ENCODE data around the gene GAL3ST2.
"Not testable (repeated sequence)": the region's sequence is repeated elsewhere in the genome, so short reads cannot be mapped to it uniquely, and the experiment has no call there.

GAL3ST2 gene

GRCh38 chr2:241769819-241770184 lies 6.8 kb upstream of the GAL3ST2 start:
- no peak for DNase-seq

GRCh38 chr2:241770185-241770935 lies 6.3 kb upstream of the GAL3ST2 start:
- DNase-seq: no peak

GRCh38 chr2:241770936-241771285 lies 5.7 kb upstream of the GAL3ST2 start:
- DNase-seq: no peak

GRCh38 chr2:241771286-241772062 lies 5.1 kb upstream of the GAL3ST2 start:
- DNase-seq: no peak

- DNase-seq: no peak
These were observed 4.5 kb upstream of the GAL3ST2 start for GRCh38 chr2:241772063-241772499.

GRCh38 chr2:241773511-241774418 lies 2.9 kb upstream of the GAL3ST2 start:
- no peak for DNase-seq

GRCh38 chr2:241774419-241775222 lies 2.0 kb upstream of the GAL3ST2 start:
- no peak for DNase-seq

GRCh38 chr2:241775223-241776177 lies 1.1 kb upstream of the GAL3ST2 start:
- no peak for DNase-seq

- no peak for DNase-seq
These were observed 606 bp downstream of the GAL3ST2 start for GRCh38 chr2:241777170-241777685.

- DNase-seq: no peak
These were observed 1.3 kb downstream of the GAL3ST2 start for GRCh38 chr2:241777686-241778627.

- no peak for DNase-seq
These were observed 4.4 kb downstream of the GAL3ST2 start for GRCh38 chr2:241780939-241781569.

GRCh38 chr2:241782053-241782452 lies 5.4 kb downstream of the GAL3ST2 start:
- DNase-seq: not testable (repeated sequence)

- DNase-seq: no peak
These were observed 11.5 kb downstream of the GAL3ST2 start for GRCh38 chr2:241788135-241788534.

GRCh38 chr2:241788572-241788971 lies 11.9 kb downstream of the GAL3ST2 start:
- no peak for DNase-seq

- not testable (repeated sequence) for DNase-seq
These were observed 14.8 kb downstream of the GAL3ST2 start for GRCh38 chr2:241791385-241791784.

GRCh38 chr2:241793385-241793784 lies 16.8 kb downstream of the GAL3ST2 start:
- DNase-seq: no peak

GRCh38 chr2:241794250-241794823 lies 17.7 kb downstream of the GAL3ST2 start:
- DNase-seq: no peak

GRCh38 chr2:241795021-241795999 lies 18.7 kb downstream of the GAL3ST2 start:
- DNase-seq: no peak
